Activated gamma-delta T cell treated with Interleukin-2 at 50 U/mL for 16 hours (primary cell): Measurements from ENCODE around the gene AGAP3.
A peak's percentile ranks its signal among the peaks of the same experiment; 100 is the strongest.

Experiments used
- DNase-seq: peaks from one replicate; pipeline ENCODE4 v3.0.0-alpha.2; 2020

Gene AGAP3

DNA sequence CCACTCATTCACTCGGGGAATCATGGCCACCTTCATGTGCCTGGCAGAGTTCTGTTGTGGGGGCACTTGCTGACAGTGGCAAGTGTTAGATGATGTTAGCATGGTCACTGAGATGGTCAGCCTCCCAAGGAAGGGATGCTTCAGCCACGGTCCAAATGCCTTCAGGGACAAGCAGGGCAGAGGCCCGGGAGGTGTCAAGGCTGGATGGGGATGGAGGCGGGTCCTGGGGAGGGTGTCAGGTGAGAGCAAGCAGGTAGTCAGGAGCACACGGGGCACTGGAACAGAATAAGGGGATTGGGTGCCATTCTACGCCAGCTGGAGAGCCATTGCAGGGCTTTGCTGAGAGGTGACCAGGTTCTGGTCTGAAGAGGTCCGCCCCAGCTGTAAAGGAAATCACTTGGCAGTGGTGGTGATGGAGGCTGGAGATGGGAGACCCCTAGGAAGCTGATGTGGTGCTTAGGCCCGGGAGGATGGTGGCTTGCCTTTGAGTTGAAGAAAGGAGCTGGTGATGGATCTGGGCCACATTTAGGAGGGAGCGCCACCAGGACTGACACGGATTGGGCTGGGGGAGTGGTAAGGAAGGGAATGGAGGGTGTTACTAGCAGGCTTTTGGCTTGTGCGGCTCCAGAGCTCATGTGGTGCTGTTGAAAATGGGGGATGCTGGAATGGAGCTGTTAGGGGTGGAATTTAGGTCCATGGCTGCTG, 24.1 kb downstream of the AGAP3 start:
- DNase-seq, result no peak

DNA sequence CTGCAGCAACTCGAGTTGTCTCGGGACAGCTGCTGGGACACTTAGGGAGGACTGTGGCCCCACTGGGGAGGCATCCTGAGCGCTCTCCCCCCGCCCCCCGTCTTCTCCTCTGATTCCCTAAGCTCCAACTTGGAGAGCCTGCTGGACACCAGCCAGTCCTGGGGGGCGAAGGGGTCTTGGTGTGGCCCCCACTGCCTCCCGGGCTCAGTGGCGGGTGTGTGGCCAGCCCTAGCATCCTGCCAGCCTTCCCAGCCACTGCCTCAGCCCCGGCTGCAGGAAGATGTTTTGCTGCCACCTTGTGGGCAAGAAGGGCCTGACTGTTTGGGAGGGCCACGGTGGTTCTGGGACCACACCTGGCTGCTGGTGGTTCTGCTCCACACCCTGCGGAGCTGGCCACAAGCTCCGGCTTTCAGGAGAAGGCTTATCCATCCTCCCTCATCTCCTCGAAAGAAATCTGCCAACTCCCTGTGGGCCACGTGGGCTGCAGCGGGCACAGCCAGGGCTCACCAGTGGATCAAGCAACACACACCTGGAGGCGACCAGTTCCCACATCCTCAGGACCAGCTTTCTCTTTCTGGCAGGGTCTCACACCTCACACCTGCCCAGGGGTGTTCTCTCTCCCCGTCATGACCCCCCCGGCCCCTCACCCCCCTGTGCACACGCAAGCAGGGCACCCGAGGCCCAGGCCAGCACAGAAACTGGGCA, 24.8 kb downstream of the AGAP3 start:
- DNase-seq, result peak; percentile 70

DNA sequence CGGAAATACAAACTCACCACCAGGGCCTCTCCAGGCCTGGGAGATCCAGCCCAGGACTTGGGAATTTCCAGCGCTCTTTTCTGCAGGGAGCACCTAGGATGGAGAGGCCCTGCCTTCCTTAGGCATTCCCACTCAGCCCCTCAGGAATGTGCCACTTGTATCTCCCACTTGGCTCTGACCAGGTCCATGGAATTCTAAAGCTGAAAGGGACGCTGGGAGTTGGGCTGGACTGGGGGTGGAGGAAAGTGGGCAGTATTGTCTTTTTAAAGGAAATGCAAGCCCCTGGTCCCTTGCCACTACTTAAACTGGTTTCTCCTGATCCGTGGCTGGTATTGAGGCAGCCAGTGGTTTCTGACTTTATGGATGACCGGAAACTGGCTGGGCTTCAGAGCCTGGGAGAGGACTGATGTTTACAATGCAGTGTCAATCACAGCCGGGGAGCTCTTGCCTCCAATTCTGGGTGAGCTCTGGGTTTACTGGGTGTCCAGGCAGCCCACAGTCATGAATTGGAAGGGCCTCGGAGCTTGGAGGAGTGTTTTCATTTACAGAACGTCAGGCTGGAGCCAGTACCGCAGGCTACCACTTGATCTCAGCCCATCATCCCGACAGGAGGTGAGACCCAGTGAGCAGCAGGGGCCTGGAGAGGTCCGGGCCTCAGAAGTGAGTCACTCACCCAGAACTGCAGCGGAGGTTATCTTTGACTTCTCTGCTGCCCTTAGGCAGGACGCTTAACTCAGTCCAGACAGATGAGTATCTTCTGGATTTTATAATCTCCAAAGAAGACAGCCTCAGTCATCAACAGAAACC, 27.3 kb downstream of the AGAP3 start:
- DNase-seq, result no peak

DNA sequence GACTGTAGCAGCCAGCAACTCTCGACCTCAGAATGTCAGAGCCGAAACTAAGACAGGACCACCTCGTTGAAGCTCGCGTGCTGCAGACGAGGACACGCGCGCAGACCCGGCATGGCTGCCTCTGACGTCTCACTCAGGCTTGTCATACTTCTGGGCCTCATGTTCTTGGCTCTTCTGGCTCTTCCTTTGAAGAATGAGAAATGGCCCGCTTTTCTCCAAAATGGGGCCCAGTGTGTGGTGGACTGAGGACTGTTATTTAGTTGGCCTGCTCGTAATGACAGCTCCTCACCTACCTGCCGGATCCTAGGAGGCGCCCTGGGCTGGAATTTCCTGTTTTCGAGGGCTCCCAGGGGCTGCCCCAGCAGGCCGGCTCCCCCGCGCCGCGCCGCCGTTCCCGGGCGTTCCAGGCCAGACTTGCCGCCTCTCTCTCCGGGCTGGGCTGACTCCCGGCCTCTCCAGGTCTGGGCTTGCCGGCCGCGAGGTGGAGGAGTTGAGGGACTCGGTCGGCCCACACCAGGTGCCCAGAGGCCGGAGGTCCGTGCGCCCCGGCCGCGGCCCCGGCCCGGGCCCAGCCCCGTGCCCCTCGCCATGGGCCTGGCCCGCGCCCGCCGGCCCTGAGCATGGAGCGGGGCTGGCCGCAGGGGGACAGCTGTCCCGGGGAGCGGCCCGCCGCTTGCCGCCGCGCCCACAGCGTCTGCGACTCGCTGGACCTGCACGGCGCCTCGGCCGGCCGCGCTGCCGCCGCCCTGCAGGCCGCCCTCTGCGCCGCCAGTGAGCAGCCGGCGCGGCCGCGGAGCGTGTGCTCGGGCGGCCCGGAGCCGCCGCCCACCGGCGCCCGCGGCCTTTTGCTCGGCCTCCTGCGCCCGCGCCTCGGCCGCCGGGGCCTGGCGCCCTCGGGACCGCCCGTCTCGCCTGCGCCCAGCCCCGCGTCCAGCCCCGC, 28.1 kb downstream of the AGAP3 start:
- no peak for DNase-seq

DNA sequence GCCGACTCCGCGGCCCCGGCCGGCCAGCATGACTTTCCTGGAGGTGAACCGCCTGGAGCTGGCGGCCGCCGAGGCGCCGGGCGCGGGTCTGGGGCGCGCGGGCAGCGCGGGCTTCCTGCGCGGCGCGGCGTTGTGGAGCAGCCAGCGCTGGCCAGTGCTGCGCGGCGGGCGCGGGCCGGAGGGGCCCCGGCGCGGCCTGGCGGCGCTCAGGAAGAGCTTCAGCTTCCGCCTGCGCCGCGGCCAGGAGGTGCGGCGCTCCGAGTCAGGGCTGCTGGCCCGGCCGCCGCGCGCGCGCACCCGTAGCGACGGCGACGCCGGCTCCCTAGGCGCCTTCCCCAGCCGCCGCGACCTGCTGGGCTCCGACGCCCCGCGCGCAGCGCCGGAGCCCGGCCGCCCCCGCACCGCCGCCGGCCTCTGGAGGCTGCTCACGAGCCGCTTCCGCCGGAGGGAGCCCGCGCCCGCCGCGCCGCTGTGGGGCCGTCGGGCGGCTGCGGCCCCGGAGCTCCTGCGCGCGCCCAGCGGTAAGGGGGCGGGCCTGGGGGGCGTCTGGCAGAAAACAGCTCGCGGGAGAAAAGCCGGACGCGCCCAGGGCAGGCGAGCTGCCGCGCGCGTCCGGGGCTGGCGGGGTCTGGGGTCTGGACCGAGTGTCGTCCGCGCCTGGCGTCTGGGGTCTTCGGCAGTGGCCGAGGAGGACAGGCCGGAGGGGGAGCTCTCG, 29.0 kb downstream of the AGAP3 start:
- no peak for DNase-seq

DNA sequence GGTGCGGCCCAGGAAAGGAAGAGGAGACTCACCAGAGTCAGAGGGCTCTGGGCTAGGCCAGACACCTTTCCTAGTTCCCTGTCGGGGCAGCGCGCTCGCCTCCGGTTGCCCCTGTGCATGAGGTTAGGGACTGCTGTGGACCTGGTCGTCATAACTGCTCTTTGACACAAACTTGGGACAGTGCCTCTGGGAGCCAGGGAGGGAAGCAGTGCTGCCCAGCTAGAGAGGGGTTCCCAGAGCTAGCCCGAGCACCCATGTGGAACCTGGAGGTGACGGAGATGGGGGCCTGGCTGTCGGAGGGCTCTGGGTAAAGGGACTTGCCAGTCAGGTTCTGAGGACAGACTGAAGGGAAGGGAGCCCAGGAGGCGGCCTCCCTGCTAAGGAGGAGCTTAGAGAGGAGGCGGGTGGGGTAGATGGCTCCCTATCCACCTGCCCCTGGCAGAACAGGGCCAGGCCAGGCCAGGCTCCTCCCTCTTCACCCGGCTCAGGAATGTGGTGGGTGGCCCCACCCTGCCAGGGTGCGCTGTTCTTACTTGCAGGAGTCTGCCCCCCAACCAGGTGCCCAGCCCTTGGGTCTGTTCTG, 29.7 kb downstream of the AGAP3 start:
- DNase-seq, result no peak

DNA sequence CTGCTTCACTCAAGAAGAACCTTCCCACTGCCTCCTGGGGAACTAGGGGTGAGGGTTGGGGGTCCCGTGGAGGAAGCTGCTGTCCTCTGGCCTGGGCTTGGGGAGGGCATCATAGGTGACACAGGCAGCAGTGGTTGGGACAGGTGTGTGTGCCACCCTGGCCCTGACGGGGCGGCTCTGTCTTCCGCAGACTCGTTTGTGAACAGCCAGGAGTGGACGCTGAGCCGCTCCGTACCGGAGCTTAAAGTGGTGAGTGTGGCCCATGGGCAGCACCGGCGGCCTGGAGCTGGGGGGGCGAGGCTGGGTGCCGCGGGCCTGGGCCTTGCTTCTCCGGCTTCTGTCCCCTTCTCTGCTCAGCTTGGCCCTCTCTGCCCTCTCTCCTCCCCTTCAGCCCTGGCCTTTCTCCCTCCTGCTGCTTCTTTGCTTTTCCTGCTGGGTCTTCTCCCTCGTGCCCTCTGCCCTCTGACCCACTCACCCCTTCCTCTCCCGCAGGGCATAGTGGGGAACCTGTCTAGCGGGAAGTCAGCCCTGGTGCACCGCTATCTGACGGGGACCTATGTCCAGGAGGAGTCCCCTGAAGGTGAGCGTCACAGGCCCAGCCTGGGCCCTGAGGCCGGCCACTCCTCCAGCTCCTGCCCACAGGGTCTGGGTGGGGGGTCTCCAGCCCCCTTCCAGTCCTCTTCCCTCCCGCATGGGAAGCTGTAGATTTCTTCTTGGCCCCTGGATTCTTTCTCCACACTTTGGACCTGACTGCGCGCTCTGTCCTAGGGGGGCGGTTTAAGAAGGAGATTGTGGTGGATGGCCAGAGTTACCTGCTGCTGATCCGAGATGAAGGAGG, 30.5 kb downstream of the AGAP3 start:
- no peak for DNase-seq

DNA sequence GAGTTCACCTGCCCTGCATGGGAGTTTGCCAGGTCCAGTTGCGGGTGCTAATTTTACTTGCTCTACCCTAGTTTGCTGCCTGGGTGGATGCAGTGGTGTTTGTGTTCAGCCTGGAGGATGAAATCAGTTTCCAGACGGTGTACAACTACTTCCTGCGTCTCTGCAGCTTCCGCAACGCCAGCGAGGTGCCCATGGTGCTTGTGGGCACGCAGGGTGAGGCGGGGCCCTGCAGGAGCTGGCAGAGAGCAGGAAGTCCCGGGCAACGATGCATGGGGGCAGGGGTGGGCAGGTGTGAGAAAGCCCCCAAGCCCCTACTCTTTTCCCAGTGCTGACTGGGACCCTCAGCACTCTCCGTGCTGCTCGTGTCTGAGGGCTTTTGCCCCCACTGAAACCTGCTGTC, 31.3 kb downstream of the AGAP3 start:
- DNase-seq, result peak; percentile 28

DNA sequence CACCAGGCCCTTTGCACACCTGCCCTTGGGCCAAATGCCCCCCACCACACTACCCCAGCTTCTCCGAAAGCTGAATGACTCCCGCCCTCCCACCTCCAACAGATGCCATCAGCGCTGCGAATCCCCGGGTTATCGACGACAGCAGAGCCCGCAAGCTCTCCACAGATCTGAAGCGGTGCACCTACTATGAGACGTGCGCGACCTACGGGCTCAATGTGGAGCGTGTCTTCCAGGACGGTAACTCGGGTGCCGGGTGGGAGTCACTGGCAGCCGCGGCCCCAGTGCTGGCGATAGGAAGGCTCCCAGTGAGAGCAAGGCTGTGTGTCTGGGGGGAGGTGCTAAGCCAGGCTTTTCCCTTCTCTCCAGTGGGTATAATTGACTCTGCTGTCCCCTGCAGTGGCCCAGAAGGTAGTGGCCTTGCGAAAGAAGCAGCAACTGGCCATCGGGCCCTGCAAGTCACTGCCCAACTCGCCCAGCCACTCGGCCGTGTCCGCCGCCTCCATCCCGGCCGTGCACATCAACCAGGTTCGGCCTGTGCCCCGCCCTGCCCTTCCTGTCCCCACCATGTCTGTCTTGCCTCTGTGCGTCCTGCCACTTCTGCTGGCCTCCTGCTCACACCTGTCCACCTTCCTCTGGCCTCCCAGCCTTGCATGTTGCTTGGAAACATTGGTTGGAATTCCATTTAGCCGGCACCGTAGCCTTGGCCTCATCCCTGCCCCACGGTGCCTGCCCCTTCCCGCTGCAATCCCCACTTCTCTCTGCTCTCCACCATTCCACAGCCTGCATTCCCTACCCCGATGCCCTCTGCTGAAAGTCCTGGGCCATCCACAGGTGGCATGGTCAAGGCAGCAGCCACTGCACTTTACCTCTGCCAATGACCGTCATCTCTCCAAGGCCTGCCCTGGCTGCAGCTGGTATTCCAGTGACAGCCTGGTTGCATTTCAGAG, 32.1 kb downstream of the AGAP3 start:
- DNase-seq, result no peak

DNA sequence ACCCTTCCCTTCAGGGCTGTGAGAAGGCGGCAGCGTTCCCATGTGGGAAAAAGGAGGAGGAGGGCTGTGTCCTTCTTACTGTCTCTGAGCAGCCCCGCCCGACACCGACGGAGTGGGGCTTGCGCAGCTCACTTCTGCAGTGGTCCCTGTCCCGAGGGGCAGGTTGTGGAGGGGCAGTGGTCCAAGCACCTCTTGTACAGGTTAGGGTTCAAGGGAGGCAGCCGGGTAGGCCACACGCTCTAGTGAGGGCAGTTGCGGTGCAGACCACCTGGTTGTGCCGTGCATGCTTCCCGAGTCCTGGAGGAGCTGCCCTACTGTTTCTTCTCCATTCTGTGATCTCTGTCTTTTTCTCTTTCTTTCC, 32.8 kb downstream of the AGAP3 start:
- DNase-seq, result no peak

DNA sequence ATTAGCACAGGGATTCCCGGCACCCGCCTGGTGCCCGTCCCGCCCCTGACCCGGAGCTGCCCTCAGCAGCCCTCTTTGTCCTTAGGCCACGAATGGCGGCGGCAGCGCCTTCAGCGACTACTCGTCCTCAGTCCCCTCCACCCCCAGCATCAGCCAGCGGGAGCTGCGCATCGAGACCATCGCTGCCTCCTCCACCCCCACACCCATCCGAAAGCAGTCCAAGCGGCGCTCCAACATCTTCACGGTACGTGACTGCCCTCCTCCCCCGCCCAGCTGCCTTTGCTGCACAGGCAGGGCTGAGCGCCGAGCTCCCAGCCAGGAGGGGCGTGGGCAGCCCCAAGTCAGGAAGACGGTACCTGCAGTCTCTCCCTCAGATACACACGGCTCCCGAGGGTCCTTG, 33.6 kb downstream of the AGAP3 start:
- no peak for DNase-seq

DNA sequence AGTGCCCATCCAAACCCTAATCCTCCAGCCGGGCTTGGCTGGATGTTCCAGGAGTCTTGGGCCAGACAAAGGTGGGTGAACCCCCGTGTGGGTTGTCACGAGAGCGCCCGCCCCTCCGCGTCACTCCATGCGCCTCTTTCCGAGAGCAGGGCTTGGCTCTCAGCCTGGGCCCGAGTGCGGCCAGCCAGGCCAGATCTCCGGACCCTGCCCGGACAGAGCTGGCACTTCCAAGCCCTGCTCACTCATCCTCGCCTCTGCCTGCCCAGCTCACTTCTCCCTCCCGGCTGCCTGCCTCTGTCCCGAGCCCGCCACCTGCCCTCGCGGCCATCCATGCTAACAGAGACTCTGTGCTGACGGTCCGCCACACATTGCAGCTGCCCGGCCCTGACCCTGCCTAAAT, 34.6 kb downstream of the AGAP3 start:
- no peak for DNase-seq

DNA sequence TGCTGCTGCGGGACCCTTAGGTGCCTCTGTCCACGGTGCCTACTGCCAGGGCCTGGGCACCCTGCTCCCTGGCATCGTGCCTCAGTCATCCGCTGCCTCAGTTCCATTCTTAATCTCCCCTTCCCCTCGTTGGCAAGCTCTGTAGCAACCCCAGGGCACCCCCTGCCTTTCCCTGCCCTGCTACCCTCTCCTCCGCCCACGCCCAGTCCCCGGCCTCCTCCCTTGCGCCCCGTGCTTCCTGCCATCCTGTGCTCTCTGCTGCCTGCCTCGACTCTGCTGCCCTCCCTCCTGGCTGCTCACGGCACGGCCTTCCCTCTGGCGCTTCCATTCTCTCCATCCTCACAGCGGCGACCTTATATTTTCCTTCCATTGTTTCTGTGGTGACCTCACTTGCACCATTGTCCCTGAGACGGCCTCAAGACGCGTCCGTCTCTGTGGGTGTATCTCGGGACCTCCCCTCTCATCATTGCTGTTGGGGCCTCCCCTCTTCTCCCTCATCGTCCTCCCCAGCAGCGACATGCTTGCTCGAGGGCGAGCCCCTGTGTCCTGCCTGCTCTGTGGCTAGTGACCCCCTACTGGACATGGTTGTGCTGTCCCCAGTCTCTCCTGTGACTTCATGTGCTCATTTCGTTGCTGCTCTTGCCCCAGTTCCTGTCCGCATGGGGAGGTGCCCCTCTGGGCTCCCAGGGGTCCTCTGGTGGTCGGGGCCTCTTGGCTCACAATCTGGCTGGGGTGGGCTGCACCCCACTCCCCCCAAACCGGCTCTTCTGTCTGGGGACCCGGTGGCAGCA, 35.3 kb downstream of the AGAP3 start:
- no peak for DNase-seq

DNA sequence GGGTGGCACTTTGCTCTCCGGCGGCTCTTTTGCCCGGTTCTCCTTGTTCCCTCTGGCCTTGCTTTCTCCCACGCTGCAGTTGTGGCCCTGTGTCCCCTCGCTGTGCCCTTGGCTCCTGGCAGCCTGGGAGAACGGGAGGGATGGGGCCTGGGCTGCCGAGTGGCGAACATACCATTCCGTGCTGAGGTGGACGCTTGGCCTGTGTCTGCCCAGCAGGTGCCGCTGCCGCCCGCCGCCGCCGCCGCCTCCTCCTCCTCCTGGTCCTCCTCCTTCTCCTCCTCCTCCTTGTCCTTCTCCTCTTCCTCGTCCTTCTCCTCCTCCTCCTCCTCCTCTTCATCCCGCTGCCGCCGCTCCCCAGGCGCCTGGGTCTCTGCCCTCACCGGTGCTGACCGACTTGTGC, 36.0 kb downstream of the AGAP3 start:
- DNase-seq, result no peak

DNA sequence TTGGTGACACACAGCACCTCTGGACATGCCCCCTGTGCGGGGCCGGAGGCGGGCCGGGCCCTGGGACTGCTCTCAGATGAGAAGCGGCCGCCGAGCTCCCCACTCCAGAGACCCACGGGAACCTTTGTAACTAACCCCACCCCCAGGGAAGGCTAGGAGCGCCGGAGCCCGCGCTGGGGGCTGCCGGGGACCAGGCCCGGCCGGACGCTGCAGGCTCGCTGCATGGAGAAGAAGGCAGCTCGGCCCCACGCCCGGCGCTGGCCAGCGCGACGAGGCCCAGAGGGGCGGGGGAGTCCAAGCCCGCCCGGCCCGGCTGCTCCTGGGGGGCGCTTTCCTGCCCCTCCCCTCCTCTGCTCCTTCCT, 36.5 kb downstream of the AGAP3 start:
- DNase-seq, result no peak

DNA sequence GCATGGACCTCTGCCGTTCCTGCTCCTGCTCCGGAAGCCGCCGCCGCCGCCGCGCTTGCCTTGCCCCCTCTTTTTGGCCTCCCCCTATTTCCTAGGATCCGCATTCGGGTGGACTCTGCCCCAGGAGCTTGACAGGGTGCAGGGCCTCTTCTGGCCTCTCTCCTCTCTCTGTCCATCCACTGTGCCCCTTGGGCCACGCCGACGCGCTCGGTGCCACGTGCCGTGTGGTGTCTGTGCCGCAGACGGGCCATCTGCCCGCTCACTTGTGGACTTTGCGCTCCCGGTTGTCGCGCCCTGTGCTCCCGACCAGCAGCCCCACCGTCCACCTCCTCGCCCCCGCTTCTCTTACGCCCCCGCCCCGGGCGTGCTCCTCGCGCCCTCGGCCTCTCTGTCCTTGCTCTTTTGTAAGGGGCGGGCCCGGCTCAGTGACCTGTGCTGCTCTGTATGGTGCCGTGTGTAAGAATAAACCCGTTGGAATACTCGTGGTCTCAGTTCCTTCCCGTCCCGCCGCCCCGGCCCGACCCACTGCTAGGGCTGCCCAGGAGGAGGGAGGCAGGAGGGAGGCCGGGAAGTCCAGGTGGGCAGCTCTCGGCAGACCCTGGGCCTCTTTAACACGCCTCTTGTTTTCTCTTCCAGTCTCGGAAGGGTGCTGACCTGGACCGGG, 37.0 kb downstream of the AGAP3 start:
- no peak for DNase-seq

DNA sequence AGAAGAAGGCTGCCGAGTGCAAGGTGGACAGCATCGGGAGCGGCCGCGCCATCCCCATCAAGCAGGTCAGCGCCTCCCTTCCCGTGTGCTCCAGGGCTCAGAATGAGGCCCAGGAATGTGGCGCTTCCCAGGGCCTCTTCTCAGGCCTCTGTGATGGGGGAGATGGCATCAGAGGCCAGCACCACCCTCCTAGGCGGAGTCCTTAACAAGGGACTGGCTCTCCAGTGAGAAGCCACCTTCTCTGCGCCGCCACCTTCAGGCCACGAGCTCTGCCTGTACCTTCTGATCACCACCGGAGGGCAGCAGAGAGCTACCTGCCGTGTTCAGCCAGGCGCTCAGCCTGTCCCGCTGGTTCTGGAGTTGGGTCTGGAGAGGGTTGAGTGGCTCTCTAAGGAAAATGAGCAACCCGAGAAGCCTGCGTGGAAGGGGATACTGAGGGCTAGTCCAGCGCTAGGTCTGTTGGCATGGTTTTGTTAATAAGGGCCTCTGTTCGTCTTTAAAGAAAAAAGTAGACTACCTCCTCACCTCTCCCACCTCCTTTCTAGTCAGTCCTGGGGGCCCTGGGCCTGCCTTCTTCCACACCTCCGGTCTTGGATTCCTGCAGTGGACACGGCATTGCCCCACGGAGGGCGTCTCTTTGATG, 37.7 kb downstream of the AGAP3 start:
- DNase-seq, result peak; percentile 81

DNA sequence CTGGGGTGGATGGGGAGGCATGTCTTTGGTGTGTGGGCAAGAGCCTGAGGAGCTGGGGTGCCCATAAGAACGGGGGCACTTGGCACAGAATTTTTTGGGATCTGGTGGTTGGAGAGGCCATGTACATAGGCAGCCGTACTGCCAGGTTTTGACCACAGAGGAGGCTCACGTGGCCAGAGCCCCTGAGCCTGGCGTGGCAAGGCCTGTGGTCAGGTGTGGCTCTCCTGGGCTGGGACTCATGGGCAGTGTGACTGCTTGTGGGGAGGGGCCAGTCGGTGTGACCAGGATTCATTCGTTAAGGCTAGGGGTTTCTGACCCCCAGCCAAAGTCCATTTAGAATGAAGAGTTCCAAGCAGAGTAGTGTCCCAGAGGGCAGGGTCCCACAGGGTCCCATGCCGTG, 38.2 kb downstream of the AGAP3 start:
- no peak for DNase-seq
